GM18511 (cell line): ENCODE results near the gene EVL.

Experiments
- ATAC-seq: cut with Tn5 transposase; IDR thresholded peaks from one replicate; pipeline ENCODE4 v1.9.1; 2021; ENCODE audit warnings: mild to moderate bottlenecking, moderate library complexity; ENCODE audit not compliant: unreplicated experiment

EVL gene

GRCh38 chr14:100107236-100107635 is 42.0 kb downstream of the EVL start:
- no peak for ATAC-seq

- ATAC-seq = peak; percentile 81
Observed at GRCh38 chr14:100108042-100108825, 43.0 kb downstream of the EVL start.

DNA sequence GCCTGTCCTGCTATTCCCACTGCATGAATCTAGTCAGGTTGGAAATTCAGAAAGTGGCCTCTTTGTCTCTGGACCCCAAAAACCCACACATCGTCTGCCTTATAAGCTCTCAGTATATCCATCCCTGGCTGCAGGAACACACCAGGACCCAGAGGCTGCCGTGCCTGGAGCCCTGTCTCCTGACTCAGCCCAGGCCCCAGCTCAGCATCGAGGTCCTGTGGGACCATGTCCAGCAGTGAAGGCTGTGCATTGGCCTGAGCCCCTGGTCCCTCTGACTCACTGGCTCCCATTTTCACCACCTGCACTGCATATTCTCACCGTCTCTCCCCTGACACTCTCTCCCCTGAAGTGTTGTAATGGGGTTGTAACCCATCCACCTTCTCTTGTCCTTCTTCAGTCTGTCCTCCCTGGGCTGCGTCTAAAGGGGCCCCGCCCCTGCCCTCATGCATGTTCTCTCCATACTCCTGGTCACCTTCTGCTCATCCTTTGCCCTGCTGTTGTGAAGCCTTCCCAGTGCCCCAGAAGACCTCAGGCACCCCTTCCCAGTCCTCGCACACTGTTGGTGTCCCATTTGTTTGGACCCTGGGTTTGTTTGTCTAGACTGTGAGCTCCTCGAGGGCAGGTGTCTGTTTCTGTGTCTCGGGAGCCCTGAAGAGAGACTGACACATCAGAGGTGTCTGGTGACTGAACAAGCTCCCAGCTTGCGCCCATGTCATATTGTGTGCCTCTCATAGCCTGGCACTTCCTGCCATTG is 43.8 kb downstream of the EVL start:
- ATAC-seq = no peak

- ATAC-seq = no peak
Observed at GRCh38 chr14:100109594-100109955, 44.4 kb downstream of the EVL start.

GRCh38 chr14:100110816-100111215 is 45.6 kb downstream of the EVL start:
- ATAC-seq = no peak

GRCh38 chr14:100111931-100112704 is 46.9 kb downstream of the EVL start:
- ATAC-seq = no peak

- no peak for ATAC-seq
Observed at GRCh38 chr14:100114109-100114765, 49.0 kb downstream of the EVL start.

GRCh38 chr14:100115236-100115635 is 50.0 kb downstream of the EVL start:
- no peak for ATAC-seq

DNA sequence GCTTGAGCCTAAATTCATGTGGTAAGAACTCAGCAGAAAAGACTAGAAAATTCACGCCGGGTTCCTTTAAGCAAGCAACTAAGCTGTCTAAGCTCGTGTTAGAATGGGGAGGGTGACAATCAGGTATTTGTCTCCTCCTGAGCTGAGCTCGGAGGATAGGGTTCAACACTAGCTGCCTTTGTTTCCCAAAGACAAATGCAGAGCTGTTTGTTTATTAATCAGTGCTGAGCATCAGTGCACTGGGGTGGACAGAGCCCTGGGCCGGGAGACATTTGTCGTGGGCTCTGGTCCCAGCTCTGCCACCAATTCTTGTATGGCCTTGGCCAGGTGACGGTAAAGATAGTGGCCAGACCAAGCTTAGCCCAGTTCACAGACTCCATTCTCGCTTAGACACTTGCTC is 50.5 kb downstream of the EVL start:
- ATAC-seq = no peak

DNA sequence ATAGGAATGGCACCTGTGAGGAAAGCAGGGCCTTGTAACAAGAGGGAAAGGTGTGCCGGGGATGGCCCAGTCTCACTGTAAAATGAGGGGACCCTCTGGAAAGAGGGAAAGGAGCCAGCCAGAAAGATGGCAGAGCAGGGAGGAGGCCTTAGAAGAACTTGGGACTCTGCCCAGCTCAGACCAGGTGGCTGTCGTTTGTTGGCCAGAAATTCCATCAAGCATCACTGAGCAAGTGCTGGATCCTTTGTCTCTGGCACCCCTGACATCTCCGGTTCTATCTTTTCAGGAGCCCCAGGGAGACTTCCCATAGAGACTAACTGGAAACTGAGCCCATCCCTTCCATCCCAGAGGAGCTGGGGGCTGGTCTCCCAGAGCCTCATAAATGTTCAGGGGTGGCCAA is 50.9 kb downstream of the EVL start:
- no peak for ATAC-seq

DNA sequence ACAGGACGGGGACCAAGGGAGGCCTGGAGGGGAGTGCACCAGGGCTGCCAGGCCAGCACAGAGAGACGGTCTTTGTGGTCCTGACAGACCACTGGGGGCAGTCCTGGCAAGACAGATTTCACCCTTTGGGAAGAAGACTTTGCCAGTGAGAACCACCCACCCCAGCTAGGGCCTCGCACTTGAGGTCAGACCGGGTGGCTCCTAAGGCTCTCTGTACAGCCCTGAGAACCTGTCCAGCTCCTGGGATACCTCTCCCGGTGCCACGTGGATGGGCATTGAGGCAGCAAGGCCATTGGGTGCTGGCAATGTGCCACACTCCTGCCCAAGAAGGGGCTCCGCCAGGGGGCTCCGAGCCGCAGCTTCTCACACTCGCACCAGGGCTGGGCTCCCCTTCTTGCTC is 51.8 kb downstream of the EVL start:
- ATAC-seq = no peak

GRCh38 chr14:100117633-100118395 is 52.6 kb downstream of the EVL start:
- no peak for ATAC-seq

DNA sequence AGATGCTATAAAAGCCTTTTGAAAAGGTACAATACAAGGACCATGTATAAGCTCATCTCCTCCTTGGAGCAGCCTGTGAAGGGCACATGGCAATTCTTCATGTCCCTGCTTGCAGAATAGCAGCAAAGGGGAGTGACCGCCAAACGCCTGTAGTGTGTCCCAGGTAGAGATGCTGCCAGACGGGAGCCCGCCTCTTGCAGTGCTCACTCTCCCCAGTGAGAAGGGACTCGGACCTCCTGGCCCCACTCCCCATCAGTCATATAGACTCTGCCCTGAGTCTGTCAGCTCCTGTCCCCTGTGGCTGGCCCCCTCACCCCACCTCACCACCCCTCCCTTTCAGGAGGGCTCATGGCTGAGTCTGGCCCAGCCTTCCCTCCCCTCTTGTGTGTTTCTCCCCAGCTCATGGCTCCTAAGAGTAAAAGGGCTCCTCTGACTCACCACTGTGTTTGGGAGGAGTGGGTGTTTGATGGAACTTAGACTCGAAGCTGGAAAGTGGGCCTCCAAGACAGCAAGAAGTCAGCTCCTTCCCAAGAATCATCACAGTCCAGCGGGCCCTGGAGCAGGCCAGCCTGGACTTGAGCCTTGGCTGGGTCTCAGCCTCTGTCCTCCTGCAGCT is 53.3 kb downstream of the EVL start:
- ATAC-seq = no peak

- no peak for ATAC-seq
Observed at GRCh38 chr14:100119251-100119650, 54.0 kb downstream of the EVL start.

DNA sequence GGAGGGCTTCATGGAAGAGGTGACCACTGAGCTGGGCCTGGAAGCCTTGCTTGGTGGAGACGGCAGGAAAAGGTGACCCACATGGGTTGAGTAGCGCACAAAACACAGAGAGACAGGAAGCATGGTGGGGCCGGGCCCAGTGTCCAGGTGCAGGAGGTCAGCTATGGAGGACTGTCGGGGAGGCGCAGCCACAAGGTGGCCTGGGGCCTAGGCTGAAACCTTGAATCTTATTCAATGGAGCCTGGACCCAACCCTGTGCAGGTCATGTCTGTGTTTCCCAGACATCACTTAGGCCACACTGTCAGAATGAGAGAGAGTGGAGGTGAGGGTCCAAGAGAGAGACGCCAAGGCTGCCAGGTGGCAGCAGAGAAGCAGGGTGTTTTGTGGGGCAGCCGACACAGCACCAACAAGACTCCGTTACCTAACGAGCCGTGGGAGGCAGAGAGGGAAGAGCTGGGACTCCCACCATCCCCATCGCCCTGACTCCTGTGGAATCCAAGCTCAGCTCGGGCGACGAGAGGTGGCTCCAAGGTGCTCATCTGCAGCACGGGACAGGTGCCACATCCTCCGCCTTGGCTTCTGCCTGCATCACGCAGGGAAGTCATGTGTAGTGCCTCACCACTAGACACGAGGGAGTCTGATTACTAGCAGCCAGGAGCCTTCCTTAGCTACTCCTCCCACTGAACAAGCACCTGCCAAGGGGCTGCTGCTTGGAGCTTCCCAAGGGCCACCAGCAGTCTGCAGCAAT is 55.5 kb downstream of the EVL start:
- no peak for ATAC-seq

- ATAC-seq = no peak
Observed at GRCh38 chr14:100121643-100122480, 56.6 kb downstream of the EVL start.

DNA sequence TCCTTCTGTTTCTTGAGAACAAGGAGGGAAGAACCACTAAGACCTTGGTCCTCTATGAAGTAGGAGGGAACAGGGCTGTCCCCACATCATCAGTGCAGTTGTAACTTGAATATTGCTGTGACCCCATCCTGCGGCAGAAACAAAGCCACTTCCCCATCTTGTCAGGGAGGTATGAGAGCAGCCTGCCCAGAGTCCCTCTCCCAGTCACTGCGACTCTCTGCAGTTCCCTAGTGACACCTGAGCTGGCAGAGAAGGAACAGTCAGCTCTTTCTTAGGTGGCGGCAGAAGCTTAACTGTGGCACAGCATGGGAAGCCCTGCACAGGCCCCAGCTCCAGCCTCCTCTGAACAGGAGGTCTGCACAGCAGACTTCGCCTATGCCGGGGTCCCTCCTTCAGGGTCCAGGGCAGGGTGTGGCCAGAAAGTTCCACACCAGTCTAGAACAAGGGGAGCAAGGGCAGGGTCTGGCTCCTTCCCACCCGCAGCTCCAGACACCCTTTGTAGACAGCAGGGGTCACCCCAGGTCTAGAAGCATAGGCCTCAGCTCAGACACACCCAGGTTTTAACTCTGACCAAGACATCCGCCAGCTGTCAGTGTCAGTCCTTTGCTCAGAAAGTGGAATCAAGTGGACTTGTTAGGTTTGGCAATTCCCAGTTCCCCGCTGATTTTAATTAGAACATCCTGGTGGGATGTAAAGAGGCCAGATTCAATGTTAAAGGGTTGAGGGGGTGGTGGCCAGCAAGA is 57.4 kb downstream of the EVL start:
- no peak for ATAC-seq

DNA sequence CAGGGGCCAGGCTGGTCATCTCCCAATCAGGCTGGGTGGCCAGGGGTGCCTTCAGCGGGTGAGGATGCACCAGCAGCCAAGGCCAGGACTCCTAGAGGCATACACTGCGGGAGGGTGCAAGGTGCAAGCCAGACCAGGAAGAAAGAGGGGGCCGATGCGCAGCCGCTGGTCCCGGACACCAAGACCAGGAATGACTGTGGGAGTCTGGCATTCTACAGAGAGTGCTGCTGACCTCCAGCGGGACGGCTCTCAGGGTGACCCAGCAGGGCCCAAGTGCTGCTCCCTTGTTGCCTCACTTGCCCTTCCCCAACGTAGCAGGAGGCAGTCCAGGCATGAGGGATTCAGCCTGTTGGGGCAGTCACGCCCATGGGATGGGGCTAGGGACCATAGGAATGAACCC is 58.4 kb downstream of the EVL start:
- no peak for ATAC-seq
